Psoas muscle (tissue), 8 donors: ENCODE data around the gene OR6K3. TPM values are rescaled to one million over a fixed set of nuclear protein-coding genes. Genes with fewer than 3 reads are reported as not detected.
"Not testable (repeated sequence)": the region's sequence is repeated elsewhere in the genome, so short reads cannot be mapped to it uniquely, and the experiment has no call there.

Experiments used
- ATAC-seq, 4 donors: fragments of 200-7000 bp; cut with Tn5 transposase; one replicate each; pipeline ENCODE4 v1.9.1; 2020; ENCODE audit warnings: moderate library complexity in 3 of 4, mild to moderate bottlenecking in 2 of 4
- DNase-seq, 2 donors: peaks; one replicate each; pipeline ENCODE4 v3.0.0-alpha.2; 2020
- H3K27ac ChIP-seq: fragments of 200-600 bp; one replicate; pipeline ENCODE4 v1.8.0; 2022
- H3K27me3 ChIP-seq, 3 donors: fragments of 200-600 bp in 1 of 3; one replicate each; pipeline versions ENCODE4 v1.6.1 to v1.8.0; 2013 to 2022; ENCODE audit warnings: low read length in 2 of 3, mild to moderate bottlenecking in 2 of 3, moderate library complexity in 1 of 3; ENCODE audit not compliant: insufficient read depth in 3 of 3
- H3K36me3 ChIP-seq, 2 donors: fragments of 200-600 bp in 1 of 2; one replicate each; pipeline versions ENCODE4 v1.6.1 to v1.8.0; 2013 to 2022; ENCODE audit warnings: low read depth in 1 of 2, mild to moderate bottlenecking in 1 of 2, moderate library complexity in 1 of 2; ENCODE audit not compliant: insufficient read depth in 1 of 2
- H3K4me1 ChIP-seq: fragments of 200-600 bp; one replicate; pipeline ENCODE4 v1.8.0; 2022
- H3K4me3 ChIP-seq: fragments of 200-600 bp; one replicate; pipeline ENCODE4 v1.8.0; 2022; ENCODE audit warnings: mild to moderate bottlenecking
- H3K9me3 ChIP-seq: fragments of 200-600 bp; one replicate; pipeline ENCODE4 v1.8.0; 2022
- WGBS, 3 donors: extraction: QIAGEN DNeasy Blood & Tissue Kit; methylation state at CpG; one replicate each; pipeline versions ENCODE4 v1.1.6 to v1.1.7; 2013; 5-methylcytosine and 5-hydroxymethylcytosine counted together
- intact Hi-C, 2 donors: fragments of 100-400 bp; cut with DNase I; formaldehyde crosslinking; loops; one replicate each; pipeline versions ENCODE4 v1.11.0 to v1.14.2; 2022
- polyA plus RNA-seq, 3 donors: library from polyadenylated mRNA; stranded (reverse); fragments of 200-250 nt; gene quantifications; one replicate each; pipeline ENCODE4 v1.2.3, GENCODE V29; 2013
- total RNA-seq, 4 donors: library from RNA; stranded (reverse); fragmentation: NEBNext Ultra II Directional in 2 of 4; extraction: Animal tissue kit (Norgen Biotek cat#: 25700) in 2 of 4; gene quantifications; one replicate each; pipeline versions ENCODE4 v1.2.1 to v1.2.4, GENCODE V29; 2021 to 2023
- TF ChIP-seq, protein P1 (sequence below): fragments of 200-600 bp; IDR thresholded peaks from one replicate; pipeline ENCODE4 v1.8.0; 2022; ENCODE audit warnings: antibody characterized with exemption
- donor health status: healthy with polysubstance abuse.
- donor health status: DM: no; HTN: no; CAD: no; lungs with moderate emphysema.
- donor health status: Bipolar disorder and iron deficiency.
- donor health status: healthy.
- donor health status: DM: yes; HTN: yes; CAD: no.
- donor health status: DM: no; HTN: no; CAD: no.
- donor health status: DM: no; HTN: no; CAD: no.
- donor health status: DM: yes; HTN: yes; CAD: no.

The OR6K3 gene
- total and polyA plus RNA-seq, 7 donors: not detected

GRCh38 chr1:158689875-158690274, 30.6 kb downstream of the OR6K3 start:
- Histone ChIP-seq H3K27me3 (peaks cover 0 to 3% (median 0%) of the 10 kb centered on the region in 3 donors), H3K9me3 (no peaks in the 10 kb centered on the region), H3K4me1 (no peaks in the 10 kb centered on the region), H3K27ac (no peak overlapping the region), H3K36me3 (no peaks in the 10 kb centered on the region), H3K4me3 (no peak overlapping the region)
- TF ChIP-seq, protein P1, sequence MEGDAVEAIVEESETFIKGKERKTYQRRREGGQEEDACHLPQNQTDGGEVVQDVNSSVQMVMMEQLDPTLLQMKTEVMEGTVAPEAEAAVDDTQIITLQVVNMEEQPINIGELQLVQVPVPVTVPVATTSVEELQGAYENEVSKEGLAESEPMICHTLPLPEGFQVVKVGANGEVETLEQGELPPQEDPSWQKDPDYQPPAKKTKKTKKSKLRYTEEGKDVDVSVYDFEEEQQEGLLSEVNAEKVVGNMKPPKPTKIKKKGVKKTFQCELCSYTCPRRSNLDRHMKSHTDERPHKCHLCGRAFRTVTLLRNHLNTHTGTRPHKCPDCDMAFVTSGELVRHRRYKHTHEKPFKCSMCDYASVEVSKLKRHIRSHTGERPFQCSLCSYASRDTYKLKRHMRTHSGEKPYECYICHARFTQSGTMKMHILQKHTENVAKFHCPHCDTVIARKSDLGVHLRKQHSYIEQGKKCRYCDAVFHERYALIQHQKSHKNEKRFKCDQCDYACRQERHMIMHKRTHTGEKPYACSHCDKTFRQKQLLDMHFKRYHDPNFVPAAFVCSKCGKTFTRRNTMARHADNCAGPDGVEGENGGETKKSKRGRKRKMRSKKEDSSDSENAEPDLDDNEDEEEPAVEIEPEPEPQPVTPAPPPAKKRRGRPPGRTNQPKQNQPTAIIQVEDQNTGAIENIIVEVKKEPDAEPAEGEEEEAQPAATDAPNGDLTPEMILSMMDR: no peak
- intact Hi-C loops: no loop called here
- DNase-seq (no peak), ATAC-seq (no peak)

DNA sequence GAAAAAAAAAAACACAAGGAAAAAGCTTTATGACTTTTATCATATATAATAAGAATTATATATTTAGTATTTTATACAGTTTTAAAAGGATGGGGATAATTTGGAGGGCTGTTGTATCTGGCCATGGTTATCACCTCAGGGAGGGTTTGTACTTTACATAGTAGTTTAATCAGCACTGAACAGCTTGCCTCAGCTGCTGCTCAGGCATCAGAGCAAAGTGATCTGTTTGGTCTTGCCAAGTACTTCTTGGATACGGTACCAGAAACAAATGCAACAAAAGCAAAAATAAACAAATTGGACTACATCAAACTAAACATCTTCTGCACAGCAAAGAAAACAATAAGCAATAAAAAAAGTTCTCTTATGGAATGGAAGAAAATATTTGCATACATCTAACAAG, 31.4 kb downstream of the OR6K3 start:
- H3K4me3 ChIP-seq: no peak overlapping the region
- TF ChIP-seq, protein P1: no peak
- DNase-seq (no peak), ATAC-seq (no peak)
- peaks cover 0 to 3% (median 0%) of the 10 kb centered on the region in 3 donors for H3K27me3 ChIP-seq
- WGBS, 3 donors: 58 to 76% (median 72%) methylated on average over 1 of the region's 1 CpG
- no peak overlapping the region for H3K27ac ChIP-seq
- intact Hi-C loops: no loop called here
- no peaks in the 10 kb centered on the region for H3K4me1 ChIP-seq
- H3K36me3 ChIP-seq: no peaks in the 10 kb centered on the region
- H3K9me3 ChIP-seq: no peaks in the 10 kb centered on the region

DNA sequence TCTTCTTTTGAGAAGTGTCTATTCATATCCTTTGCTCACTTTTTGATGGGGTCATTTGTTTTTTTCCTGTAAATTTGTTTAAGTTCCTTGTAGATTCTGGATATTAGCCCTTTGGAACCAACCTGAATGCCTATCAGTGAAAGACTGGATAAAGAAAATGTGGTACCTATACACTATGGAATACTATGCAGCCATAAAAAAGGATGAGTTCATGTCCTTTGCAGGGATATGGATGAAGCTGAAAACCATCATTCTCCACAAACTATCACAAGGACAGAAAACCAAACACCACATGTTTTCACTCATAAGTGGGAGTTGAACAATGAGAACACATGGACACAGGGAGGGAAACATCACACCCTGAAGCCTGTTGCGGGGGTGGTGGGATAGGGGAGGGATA, 32.2 kb downstream of the OR6K3 start:
- H3K36me3 ChIP-seq, ATAC-seq: not testable (repeated sequence)
- 79 to 92% (median 88%) methylated on average over 1 of the region's 1 CpG for WGBS, 3 donors

DNA sequence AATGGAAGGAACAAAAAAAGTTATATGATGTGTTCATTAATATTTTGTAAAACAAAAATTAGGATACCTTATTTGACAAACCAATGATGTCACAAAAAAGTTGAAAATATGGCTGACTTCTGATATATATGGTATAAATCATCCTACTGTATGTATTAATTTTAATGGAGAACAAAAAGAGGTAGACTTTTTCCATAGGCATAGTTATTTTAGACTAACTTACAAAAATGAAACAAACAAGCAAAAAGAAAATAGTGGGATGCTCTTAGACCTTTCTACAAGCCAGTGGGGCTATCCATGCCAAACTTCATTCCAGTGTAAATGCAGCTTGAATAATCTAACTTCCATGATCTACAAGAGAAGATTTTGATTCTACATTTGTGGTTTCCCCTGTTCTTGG, 33.5 kb downstream of the OR6K3 start:
- Histone ChIP-seq H3K27me3 (peaks cover 0 to 3% (median 0%) of the 10 kb centered on the region in 3 donors), H3K36me3 (no peaks in the 10 kb centered on the region), H3K4me1 (no peaks in the 10 kb centered on the region), H3K4me3 (no peak overlapping the region), H3K27ac (no peak overlapping the region), H3K9me3 (no peaks in the 10 kb centered on the region)
- DNase-seq: no peak
- no peak for ATAC-seq
- intact Hi-C loops: no loop called here
- TF ChIP-seq, protein P1: no peak

More for the DNA sequence above, 32.2 kb downstream of the OR6K3 start:
- intact Hi-C loops, H3K9me3 ChIP-seq, H3K27ac ChIP-seq, H3K27me3 ChIP-seq, H3K4me3 ChIP-seq, DNase-seq, H3K4me1 ChIP-seq: not testable (repeated sequence)

DNA sequence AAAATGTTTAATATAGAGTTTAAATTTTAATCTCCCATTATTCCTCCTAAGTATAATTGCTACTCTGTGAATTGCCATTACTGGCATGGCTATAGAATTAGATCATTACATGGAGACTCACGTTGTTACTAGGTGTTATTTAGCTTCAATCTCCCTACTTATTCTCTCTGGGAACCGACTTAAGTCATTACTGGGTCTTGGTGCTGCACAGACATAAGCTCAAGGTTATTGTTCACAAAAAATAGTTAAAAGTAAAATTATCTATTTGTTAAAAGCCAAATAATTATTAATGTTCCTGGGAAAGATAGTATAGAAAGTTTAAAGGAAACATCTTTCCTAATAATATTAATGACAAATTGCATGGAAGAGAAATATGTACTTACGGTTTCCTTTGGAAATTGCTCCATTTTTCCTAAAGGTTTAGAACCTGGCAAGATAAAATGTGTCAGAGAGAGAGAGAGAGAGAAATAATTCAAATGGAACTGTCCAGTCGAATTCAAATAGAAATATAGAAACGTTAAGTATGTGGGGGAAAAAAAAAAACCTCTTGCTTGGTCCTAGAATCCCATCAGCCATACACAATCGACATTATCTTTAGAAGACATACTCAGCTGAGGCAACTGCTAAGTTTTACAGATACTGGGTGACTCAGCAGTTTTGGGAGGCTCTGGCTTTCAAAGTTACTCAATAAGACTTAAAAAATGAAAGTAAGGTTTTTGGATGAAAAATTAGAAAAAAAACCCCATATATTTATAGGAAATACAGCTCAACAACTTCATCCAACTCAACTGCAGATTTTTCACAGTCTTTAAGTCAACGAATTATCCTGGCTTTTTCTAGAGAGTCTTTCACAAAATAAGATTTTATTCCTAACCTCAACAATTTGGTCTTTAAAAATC, 34.2 kb downstream of the OR6K3 start, which contains the start of gene SPTA1:
Gene SPTA1 (minus strand): TSS at position 605 of the 899 bp plus-strand sequence. CDS start 198 bp downstream, at position 407.
- TF ChIP-seq, protein P1: no peak
- Histone ChIP-seq H3K9me3 (no peaks in the 10 kb centered on the region), H3K4me1 (no peaks in the 10 kb centered on the region), H3K36me3 (no peaks in the 10 kb centered on the region), H3K27ac (no peak within 1 kb of the TSS), H3K27me3 (peaks cover 0 to 3% (median 0%) of the 10 kb centered on the region in 3 donors), H3K4me3 (no peak within 1 kb of the TSS)
- ATAC-seq: no peak
- WGBS, 3 donors: 60 to 67% (median 64%) methylated on average over 7 of the region's 7 CpGs
- no peak for DNase-seq
- intact Hi-C loops: no loop called here
